MCF 10A (cell line): ENCODE data around the gene SGSH. TPM values are rescaled to one million over a fixed set of nuclear protein-coding genes. Genes with fewer than 3 reads are reported as not detected.

ENCODE experiments used
- BruUV-seq: library from RNA; stranded (reverse); fragments of 400-500 nt; replicated peaks from 2 replicates; lab custom pipeline; 2021; lab: Mats Ljungman, UMichigan
- CTCF ChIA-PET: fragments of 300-600 bp; sonication (Branson Sonifier 250); formaldehyde crosslinking; extraction: SDS; loops from one replicate; lab custom pipeline; 2021; ENCODE audit warnings: antibody characterized with exemption, inconsistent platforms; lab: Yijun Ruan, JAX
- POLR2A ChIA-PET: fragments of 300-600, 350-650 bp; sonication (Branson Sonifier 250); formaldehyde crosslinking; extraction: SDS; loops from one replicate; lab custom pipeline; 2020; ENCODE audit warnings: antibody characterized with exemption, inconsistent platforms; lab: Yijun Ruan, JAX
- DNase-seq: peaks from one replicate; pipeline ENCODE4 v3.0.0-alpha.2; 2018; ENCODE audit not compliant: unreplicated experiment
- H3K27ac Mint-ChIP-seq: one replicate; pipeline ENCODE4 v1.8.0; 2022; ENCODE audit warnings: mild to moderate bottlenecking, low read depth, mixed read lengths; ENCODE audit not compliant: unreplicated experiment
- H3K27me3 Mint-ChIP-seq: one replicate; pipeline ENCODE4 v1.8.0; 2022; ENCODE audit warnings: mixed read lengths; ENCODE audit not compliant: insufficient read depth, unreplicated experiment
- H3K36me3 Mint-ChIP-seq: one replicate; pipeline ENCODE4 v1.8.0; 2022; ENCODE audit warnings: mild to moderate bottlenecking, moderate library complexity, mixed read lengths; ENCODE audit not compliant: insufficient read depth, unreplicated experiment
- H3K4me1 Mint-ChIP-seq: one replicate; pipeline ENCODE4 v1.8.0; 2022; ENCODE audit warnings: mixed read lengths; ENCODE audit not compliant: insufficient read depth, unreplicated experiment
- H3K4me3 Mint-ChIP-seq: one replicate; pipeline ENCODE4 v1.8.0; 2022; ENCODE audit warnings: mild to moderate bottlenecking, moderate library complexity, mixed read lengths; ENCODE audit not compliant: unreplicated experiment
- H3K9me3 Mint-ChIP-seq: one replicate; pipeline ENCODE4 v1.8.0; 2022; ENCODE audit warnings: mixed read lengths; ENCODE audit not compliant: unreplicated experiment
- intact Hi-C: fragments of 100-400 bp; cut with micrococcal nuclease; formaldehyde crosslinking; loops from 2 replicates; pipeline ENCODE4 v1.14.1; 2022
- total RNA-seq: library from RNA; stranded (reverse); gene quantifications from 2 replicates; pipeline ENCODE4 v1.2.3, GENCODE V29; 2022
- TF ChIP-seq, protein P1 (sequence below): fragments of 200-600 bp; IDR thresholded peaks from one replicate; pipeline ENCODE4 v1.8.0; 2022; ENCODE audit warnings: antibody characterized with exemption, mild to moderate bottlenecking; ENCODE audit not compliant: unreplicated experiment

The SGSH gene
- total RNA-seq, 1 experiment from 2014 or later = 42.0 TPM

DNA sequence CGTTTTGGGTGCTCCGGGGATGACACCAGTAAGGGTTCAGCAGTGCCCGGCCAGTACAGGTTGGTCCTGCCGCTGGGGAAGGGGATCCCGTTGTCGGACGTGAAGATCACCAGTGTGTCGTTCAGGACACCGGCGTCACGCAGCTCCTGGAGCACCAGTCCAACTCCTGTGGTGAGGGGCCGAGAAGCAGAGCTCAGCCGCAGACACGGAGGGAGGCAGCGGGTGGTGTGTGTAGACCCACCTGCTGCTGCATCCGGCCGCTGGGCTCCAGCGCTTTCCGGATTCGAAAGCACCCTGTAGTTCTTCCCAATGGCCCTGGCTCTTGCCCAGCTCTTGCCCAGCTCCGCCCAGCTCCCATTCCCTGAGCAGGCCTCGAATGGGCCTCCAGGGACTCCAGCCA is 8.0 kb downstream of the SGSH start:
- Mint-ChIP-seq H3K4me1 (no peaks in the 10 kb centered on the region), H3K27me3 (no peaks in the 10 kb centered on the region), H3K27ac (no peak overlapping the region), H3K9me3 (no peaks in the 10 kb centered on the region), H3K4me3 (no peak overlapping the region), H3K36me3 (peaks cover 26% of the 10 kb centered on the region)
- TF ChIP-seq, protein P1, sequence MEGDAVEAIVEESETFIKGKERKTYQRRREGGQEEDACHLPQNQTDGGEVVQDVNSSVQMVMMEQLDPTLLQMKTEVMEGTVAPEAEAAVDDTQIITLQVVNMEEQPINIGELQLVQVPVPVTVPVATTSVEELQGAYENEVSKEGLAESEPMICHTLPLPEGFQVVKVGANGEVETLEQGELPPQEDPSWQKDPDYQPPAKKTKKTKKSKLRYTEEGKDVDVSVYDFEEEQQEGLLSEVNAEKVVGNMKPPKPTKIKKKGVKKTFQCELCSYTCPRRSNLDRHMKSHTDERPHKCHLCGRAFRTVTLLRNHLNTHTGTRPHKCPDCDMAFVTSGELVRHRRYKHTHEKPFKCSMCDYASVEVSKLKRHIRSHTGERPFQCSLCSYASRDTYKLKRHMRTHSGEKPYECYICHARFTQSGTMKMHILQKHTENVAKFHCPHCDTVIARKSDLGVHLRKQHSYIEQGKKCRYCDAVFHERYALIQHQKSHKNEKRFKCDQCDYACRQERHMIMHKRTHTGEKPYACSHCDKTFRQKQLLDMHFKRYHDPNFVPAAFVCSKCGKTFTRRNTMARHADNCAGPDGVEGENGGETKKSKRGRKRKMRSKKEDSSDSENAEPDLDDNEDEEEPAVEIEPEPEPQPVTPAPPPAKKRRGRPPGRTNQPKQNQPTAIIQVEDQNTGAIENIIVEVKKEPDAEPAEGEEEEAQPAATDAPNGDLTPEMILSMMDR = no peak
- ChIA-PET POLR2A (no interaction called here), CTCF (interaction anchor here (0.6 kb wide), 1 partner anchor 151 kb away, joined by 3 read pairs; no protein-coding TSS in a partner anchor)
- DNase-seq = no peak
- intact Hi-C loops = no loop called here
- no TSS peak for BruUV-seq

DNA sequence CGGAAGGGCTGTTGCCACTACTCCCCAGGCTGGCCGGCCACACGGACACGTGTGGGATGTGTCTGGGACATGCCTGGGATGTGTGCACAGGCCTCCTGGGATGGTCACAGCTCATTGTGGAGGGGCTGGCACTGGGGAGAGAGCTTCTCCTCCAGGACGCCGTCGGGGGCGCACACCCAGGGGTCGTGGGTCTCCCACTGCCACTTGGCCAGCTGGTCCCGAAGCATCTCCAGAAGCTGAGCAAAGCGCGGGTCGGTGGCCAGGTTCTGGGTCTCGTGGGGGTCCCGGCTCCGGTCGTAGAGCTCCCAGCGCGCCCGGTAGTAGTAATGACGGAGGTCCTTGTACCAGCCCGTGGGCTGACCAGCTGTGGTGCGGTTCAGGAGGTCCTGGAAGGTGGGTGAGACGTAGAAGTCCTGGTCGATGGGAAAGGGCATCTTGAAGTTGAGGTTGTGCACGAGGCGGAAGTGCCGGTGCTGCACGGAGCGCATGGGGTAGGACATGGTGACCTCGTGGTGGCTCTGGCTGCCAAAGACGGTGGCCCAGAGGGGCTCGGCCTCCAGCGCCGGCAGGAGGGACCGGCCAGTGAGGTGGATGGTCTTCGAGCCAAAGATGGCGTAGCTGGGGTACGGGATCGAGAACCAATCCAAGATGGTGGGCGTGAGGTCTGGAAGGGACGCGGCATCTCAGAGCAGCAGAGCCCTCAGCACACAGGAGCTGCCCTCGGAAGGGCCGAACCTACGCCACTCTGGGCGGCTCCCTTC is 9.6 kb downstream of the SGSH start:
- BruUV-seq = no TSS peak
- H3K9me3 Mint-ChIP-seq = no peaks in the 10 kb centered on the region
- no peak overlapping the region for H3K27ac Mint-ChIP-seq
- H3K27me3 Mint-ChIP-seq = no peaks in the 10 kb centered on the region
- intact Hi-C loops = no loop called here
- TF ChIP-seq, protein P1 = no peak
- ChIA-PET CTCF (interaction anchor here (0.6 to 1.2 kb wide), 2 partner anchors 11 to 176 kb away, joined by 4 to 6 read pairs; no protein-coding TSS in a partner anchor), POLR2A (no interaction called here)
- no peaks in the 10 kb centered on the region for H3K4me1 Mint-ChIP-seq
- peaks cover 16% of the 10 kb centered on the region for H3K36me3 Mint-ChIP-seq
- no peak overlapping the region for H3K4me3 Mint-ChIP-seq
- DNase-seq = no peak

DNA sequence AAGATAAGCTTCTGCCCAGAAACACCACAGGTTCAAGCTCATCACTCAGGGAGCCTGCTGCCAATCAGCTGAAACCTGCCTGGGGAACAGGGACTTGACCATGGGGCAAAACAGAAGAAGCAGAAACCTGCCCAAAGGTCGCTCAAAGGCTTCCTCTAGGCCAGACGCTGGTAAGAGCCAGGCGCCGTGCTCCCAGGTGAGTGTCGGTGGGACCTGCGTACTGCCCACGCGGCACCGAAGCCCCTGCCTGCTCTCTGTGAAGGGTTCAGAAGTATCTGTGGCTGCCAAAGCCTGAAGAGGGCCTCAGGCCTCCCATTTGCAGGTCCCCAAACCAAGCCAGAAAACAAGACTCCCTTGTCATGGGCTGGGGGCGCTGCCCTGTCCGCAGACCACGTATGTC is 10.4 kb downstream of the SGSH start:
- H3K4me1 Mint-ChIP-seq = no peaks in the 10 kb centered on the region
- no peaks in the 10 kb centered on the region for H3K9me3 Mint-ChIP-seq
- intact Hi-C loops = no loop called here
- CTCF ChIA-PET = interaction anchor here (0.7 to 1.2 kb wide), 2 partner anchors 109 to 176 kb away, joined by 4 to 6 read pairs; partner anchors contain the start of gene GAA
- no peak overlapping the region for H3K4me3 Mint-ChIP-seq
- peaks cover 16% of the 10 kb centered on the region for H3K36me3 Mint-ChIP-seq
- POLR2A ChIA-PET = interaction anchor here (0.6 to 1.2 kb wide), 3 partner anchors 19 to 91 kb away, joined by 3 to 4 read pairs (median 4); no protein-coding TSS in a partner anchor
- TF ChIP-seq, protein P1 = no peak
- DNase-seq = no peak
- no TSS peak for BruUV-seq
- no peak overlapping the region for H3K27ac Mint-ChIP-seq
- no peaks in the 10 kb centered on the region for H3K27me3 Mint-ChIP-seq

DNA sequence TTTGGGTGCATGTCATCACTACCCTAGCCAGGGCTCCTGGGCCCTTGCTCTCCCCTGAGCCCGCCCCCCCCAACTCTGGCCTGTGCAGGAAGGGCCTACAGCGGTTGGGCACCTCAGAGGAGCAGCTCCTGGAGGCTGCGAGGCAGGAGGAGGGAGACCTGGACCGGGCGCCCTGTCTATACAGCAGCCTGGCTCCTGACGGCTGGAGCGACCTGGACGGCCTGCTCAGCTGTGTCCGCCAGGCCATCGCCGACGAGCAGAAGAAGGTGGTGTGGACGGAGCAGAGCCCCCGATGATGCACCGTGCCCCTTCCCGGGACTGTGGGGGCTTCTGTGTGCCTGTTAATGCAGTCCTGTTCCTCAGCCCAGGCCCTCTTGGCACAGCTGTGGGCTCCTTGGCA is 12.1 kb downstream of the SGSH start:
- Mint-ChIP-seq H3K4me1 (peaks cover 5% of the 10 kb centered on the region), H3K27me3 (no peaks in the 10 kb centered on the region), H3K9me3 (no peaks in the 10 kb centered on the region), H3K27ac (no peak overlapping the region), H3K4me3 (no peak overlapping the region), H3K36me3 (peaks cover 16% of the 10 kb centered on the region)
- intact Hi-C loops = no loop called here
- CTCF ChIA-PET = no interaction called here
- POLR2A ChIA-PET = no interaction called here
- BruUV-seq = no TSS peak
- TF ChIP-seq, protein P1 = no peak
- DNase-seq = no peak
